ENCODE results near the gene TSPAN9.
A peak's percentile ranks its signal among the peaks of the same experiment; 100 is the strongest.

Gene TSPAN9

DNA sequence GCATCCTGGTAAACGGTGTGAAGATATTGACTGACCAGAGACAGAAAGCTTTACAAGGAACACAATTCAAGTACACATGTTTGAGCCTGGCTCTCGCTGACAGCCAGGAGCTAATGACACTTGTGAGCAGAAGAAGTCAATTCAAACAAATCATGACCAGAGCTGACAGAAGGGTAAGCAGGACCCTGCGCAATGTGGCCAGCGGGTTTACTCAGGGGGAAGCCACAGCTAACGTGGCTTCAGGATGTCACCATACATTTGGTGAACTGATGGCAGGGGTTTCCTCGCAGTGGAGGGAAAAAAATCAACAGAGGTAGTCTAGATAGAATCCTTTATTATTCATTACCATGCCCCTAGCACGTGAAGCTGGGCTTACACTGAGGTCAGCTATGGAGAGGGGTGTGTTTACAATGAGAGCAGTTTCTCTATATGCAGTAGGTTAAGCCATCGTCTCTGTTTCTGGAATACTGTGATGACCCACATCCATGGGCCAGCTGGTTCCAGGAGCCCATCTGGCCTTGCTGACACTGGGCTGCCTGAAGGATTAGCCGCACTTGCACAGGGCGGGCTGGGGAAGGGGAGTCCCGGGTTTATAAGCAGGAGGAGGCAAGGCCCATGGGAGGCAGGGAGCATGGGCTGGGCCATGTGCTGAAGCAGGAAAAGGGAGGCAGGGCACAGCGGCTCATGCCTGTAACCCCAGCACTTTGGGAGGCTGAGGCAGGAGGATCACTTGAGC, 215.7 kb downstream of the TSPAN9 start:
- H3K4me3 ChIP-seq (ENCODE audit: low read depth, low read length) = no peak overlapping the region
- TF ChIP-seq, protein P1, sequence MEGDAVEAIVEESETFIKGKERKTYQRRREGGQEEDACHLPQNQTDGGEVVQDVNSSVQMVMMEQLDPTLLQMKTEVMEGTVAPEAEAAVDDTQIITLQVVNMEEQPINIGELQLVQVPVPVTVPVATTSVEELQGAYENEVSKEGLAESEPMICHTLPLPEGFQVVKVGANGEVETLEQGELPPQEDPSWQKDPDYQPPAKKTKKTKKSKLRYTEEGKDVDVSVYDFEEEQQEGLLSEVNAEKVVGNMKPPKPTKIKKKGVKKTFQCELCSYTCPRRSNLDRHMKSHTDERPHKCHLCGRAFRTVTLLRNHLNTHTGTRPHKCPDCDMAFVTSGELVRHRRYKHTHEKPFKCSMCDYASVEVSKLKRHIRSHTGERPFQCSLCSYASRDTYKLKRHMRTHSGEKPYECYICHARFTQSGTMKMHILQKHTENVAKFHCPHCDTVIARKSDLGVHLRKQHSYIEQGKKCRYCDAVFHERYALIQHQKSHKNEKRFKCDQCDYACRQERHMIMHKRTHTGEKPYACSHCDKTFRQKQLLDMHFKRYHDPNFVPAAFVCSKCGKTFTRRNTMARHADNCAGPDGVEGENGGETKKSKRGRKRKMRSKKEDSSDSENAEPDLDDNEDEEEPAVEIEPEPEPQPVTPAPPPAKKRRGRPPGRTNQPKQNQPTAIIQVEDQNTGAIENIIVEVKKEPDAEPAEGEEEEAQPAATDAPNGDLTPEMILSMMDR (IDR thresholded peaks at IDR 0.05; ENCODE audit: low read depth, low read length) = no peak
- TF ChIP-seq MYC (IDR thresholded peaks at IDR 0.05; ENCODE audit: low read depth, low read length) (no peak), POLR2A (IDR thresholded peaks at IDR 0.05; ENCODE audit: extremely low read depth, insufficient read length) (no peak)
- TF ChIP-seq, protein P2, sequence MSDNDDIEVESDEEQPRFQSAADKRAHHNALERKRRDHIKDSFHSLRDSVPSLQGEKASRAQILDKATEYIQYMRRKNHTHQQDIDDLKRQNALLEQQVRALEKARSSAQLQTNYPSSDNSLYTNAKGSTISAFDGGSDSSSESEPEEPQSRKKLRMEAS (IDR thresholded peaks at IDR 0.05; ENCODE audit: low read depth, low read length) = no peak
- no peak for DNase-seq (ENCODE audit: low read depth)

DNA sequence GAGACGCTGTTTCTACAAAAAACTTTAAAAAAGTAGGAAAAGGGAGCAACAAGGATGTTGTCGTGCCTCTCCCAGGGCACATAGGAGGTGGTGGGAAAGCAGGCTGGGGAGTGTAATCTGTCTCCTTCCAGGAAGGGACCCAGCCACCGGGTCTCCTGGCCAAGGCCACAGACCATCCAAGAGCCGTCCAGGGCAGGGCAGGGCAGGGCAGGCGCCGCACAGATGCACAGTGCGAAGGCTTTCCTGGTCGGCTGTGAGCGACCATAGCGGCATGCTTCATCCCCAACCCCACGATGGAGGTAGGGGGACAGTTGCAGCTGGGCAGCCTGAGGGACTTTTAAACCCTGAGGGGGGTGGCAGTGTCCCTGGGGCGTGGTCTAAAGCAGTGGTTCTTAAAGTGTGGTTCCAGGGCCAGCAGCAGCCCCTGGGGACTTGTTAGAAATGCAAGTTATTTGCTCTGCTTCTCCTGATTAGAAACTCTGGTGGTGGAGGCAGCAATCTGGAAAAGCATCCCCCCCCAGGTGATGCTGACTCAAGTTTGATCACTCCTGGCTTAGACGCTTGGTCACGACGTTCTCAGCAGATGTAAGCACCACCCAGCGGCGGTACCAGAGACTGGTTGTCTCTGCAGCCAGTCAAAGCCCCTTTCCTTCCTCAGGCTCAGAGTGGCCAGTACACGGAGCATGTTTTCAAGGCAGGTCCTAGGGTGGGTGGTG, 216.4 kb downstream of the TSPAN9 start:
- DNase-seq (ENCODE audit: low read depth) = peak; percentile 21
- TF ChIP-seq POLR2A (IDR thresholded peaks at IDR 0.05; ENCODE audit: extremely low read depth, insufficient read length) = no peak
- TF ChIP-seq, protein P1 (IDR thresholded peaks at IDR 0.05; ENCODE audit: low read depth, low read length) = peak; percentile 17
- no peak for TF ChIP-seq MYC (IDR thresholded peaks at IDR 0.05; ENCODE audit: low read depth, low read length)
- H3K4me3 ChIP-seq (ENCODE audit: low read depth, low read length) = no peak overlapping the region

DNA sequence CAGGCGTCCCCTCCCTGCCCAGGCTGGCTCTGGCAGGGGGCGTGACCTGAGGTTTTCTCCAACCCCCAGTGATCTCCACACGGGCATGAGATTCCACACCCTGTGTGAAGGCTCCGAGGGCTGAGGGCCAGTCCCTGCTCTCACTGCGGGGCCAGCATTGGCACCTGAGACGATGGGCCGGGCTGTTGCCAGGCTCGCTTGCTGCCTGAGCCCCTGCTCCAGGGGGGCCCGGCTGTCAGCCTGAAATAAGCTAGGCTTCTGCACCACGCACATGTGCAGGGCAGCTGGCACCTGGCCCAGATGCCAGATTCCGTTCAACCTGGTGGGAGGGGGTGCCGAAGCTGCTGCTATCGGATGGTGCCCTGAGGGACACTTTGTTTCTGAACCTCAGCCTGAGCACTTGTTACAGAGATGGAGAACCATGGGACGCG, 217.3 kb downstream of the TSPAN9 start:
- DNase-seq (ENCODE audit: low read depth) = no peak
- H3K4me3 ChIP-seq (ENCODE audit: low read depth, low read length) = no peak overlapping the region
- TF ChIP-seq POLR2A (IDR thresholded peaks at IDR 0.05; ENCODE audit: extremely low read depth, insufficient read length) (no peak), MYC (IDR thresholded peaks at IDR 0.05; ENCODE audit: low read depth, low read length) (no peak)
- TF ChIP-seq, protein P1 (IDR thresholded peaks at IDR 0.05; ENCODE audit: low read depth, low read length) = no peak
- TF ChIP-seq, protein P2 (IDR thresholded peaks at IDR 0.05; ENCODE audit: low read depth, low read length) = no peak

DNA sequence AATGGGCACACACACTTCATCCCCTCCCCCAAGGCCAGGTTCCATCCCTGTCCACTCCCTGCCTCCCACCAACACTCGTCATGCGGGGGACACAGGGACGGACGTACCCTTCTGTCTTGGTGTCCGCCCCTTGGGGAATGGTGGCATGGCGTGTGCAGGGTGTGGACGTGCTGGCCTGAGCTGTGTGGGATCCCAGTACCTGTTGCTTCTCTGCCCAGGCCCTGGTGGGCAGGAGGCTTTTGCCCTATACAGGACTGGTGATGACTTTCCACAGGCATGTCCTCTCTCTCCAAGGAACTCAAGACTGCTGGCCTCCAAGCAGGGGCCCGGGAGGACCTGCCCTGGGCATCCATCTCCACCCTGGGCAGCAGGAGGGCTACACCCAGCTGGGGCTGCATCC, 218.0 kb downstream of the TSPAN9 start:
- H3K4me3 ChIP-seq (ENCODE audit: low read depth, low read length) = no peak overlapping the region
- TF ChIP-seq MYC (IDR thresholded peaks at IDR 0.05; ENCODE audit: low read depth, low read length) (no peak), POLR2A (IDR thresholded peaks at IDR 0.05; ENCODE audit: extremely low read depth, insufficient read length) (no peak)
- TF ChIP-seq, protein P1 (IDR thresholded peaks at IDR 0.05; ENCODE audit: low read depth, low read length) = no peak
- TF ChIP-seq, protein P2 (IDR thresholded peaks at IDR 0.05; ENCODE audit: low read depth, low read length) = no peak
- no peak for DNase-seq (ENCODE audit: low read depth)

DNA sequence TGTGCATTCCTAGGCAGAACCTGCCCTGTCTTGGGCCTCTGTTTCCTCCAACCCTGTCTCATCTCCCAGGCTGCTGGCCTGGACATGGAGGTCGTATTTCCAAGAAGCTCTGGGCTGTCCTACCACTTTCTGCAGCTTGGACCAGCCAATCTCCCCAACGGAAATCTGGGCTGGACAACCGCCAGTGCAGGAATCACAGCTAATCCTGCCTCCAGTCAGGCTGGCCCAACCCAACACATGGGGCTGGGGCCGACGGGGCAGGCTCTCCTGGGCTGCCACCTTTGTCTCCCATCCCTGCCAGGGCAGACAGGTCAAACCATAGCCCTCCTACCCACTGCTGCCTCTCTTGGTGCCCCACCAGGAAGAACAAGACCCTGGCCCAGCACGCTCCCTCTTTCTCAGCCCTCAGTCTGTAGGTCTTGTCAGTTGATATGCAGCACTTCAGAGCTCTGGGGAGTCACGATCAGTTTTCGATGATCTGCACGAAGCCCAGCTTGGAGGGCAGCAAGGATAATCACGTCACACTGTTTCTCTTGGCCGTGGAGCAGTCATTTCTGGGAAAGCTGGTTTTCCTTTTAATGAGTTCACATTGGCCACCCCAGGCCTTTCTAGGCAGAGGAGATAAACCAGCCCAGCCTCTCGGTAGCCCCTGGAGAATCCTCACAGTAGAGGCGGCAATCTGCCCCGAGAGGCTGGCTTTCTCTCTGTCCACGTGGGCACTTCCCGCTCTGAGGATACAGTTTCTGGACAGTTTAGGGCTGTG, 218.6 kb downstream of the TSPAN9 start:
- no peak overlapping the region for H3K4me3 ChIP-seq (ENCODE audit: low read depth, low read length)
- no peak for TF ChIP-seq POLR2A (IDR thresholded peaks at IDR 0.05; ENCODE audit: extremely low read depth, insufficient read length)
- TF ChIP-seq, protein P2 (IDR thresholded peaks at IDR 0.05; ENCODE audit: low read depth, low read length) = no peak
- TF ChIP-seq, protein P1 (IDR thresholded peaks at IDR 0.05; ENCODE audit: low read depth, low read length) = no peak
- no peak for TF ChIP-seq MYC (IDR thresholded peaks at IDR 0.05; ENCODE audit: low read depth, low read length)
- DNase-seq (ENCODE audit: low read depth) = no peak

All from NB4 (cell line).